IPS-11a (cell line): ENCODE results near the gene MYPN.
"Not testable (repeated sequence)": the region's sequence is repeated elsewhere in the genome, so short reads cannot be mapped to it uniquely, and the experiment has no call there.

Source experiments
- H3K4me3 ChIP-seq: one replicate; pipeline ENCODE4 v1.5.1; 2013; ENCODE audit warnings: low read depth, low read length, control low read depth

MYPN gene

DNA sequence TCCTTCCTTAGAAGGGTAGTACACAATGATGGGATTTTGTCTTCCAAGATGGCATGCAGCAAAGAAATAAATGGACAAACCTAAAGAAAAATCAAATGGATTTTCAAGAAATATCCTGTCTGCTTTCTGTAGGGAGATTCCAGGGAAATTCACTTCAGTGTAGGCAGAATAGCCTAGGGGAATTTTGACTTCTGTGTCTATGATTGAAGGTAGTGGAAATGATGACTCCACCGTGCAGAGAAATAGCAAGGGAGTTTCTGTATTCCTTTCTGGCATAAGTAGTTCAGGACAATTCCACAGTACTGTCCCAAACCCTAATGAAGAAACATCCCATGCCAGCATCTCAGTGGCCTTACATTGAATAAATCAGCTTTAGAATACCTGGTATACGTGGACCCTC, 113.1 kb downstream of the MYPN start:
- H3K4me3 ChIP-seq, result no peak overlapping the region

DNA sequence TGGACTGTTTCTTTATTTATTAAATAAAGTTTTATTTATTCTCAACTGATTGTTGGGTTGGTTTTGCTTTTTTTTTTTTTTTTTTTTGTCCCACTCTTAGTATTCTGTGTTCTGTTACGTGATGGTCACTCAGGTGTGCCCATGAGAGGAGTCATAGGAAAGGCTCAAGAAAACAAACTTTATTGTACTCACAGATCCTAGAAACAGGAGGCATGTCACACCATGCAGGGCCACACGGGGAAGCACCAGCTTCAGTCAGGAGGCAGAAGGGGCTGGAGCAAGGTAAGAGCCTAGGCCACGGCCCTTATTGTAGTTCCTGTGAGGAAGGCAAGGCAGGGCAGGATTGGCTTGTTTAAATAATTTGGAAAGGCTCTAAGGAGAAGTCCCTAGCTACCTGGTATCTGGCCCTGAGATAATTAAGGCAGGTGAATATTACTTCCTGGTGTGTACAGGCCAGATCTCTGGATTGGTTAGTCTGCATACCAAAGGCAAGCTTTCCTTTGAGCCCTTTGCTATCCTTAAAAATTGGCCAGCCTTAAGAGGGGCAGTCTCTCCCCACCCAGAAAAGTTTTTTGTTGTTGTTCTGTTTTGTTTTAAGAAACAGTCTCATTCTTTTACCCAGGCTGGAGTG, 114.4 kb downstream of the MYPN start:
- no peak overlapping the region for H3K4me3 ChIP-seq

DNA sequence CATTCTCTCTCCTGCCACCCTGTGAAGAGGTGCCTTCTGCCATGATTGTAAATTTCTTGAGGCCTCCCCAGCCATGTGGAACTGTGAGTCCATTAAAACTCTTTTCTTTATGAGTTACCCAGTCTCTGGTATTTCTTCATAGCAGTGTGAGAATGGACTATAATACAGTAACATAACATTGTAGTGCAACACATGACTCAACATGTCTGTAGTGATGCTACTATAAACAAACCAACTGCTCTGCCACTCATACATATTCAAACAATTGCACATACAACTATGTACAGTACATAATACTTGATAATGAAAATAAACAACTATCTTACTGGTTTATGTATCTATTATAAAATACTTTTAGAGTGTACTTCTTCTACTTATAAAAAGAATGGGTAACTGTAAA, 115.5 kb downstream of the MYPN start:
- no peak overlapping the region for H3K4me3 ChIP-seq

GRCh38 chr10:68230268-68230667, 121.0 kb downstream of the MYPN start:
- H3K4me3 ChIP-seq, result no peak overlapping the region

- peak overlapping the region; percentile 72 for H3K4me3 ChIP-seq
Observed at GRCh38 chr10:68231106-68231816, 122.0 kb downstream of the MYPN start.

- H3K4me3 ChIP-seq, result peak within 1 kb of the TSS; percentile 72
Observed at GRCh38 chr10:68231817-68232251, 122.5 kb downstream of the MYPN start, which contains the start of gene ATOH7. Gene ATOH7 (minus strand): TSS chr10:68232113. CDS start chr10:68231677, 436 bp downstream.

DNA sequence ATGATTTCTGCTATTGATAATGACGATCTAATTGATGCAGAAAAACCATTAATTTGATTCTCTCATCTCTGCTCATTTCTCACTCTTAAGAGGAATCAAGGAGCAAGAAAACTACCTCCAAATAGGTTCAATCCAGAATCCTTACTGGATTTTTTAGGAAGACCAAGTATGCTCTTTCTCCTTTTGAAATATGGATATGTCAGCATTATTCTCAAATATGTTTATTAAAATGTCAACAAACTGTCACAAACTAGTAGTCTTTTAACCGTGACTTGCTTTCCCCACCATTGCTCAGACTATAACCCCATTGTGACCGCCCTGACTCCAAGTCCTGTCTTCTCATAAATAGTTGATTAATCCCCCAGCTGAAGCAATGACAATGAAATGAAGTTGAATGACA, 123.8 kb downstream of the MYPN start:
- H3K4me3 ChIP-seq, result no peak overlapping the region

DNA sequence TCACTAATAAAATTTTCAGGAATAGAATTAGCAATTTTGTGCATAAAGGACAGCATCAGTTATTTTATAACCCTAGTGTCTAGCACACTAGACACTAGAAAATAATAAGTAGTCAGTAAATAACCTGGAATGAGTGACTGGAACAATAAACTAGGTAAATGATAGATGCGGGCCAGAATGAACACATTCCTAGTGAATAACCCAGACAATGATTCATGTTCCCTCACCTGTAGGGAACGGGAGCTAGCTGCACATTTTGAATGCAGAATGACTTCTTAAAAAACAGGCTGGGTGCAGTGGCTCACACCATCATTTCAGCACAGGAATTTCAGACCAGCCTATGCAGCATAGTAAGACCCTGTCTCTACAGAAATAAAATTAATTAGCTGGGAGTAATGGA, 125.8 kb downstream of the MYPN start:
- no peak overlapping the region for H3K4me3 ChIP-seq

- no peak overlapping the region for H3K4me3 ChIP-seq
Observed at GRCh38 chr10:68235581-68235980, 126.3 kb downstream of the MYPN start.

DNA sequence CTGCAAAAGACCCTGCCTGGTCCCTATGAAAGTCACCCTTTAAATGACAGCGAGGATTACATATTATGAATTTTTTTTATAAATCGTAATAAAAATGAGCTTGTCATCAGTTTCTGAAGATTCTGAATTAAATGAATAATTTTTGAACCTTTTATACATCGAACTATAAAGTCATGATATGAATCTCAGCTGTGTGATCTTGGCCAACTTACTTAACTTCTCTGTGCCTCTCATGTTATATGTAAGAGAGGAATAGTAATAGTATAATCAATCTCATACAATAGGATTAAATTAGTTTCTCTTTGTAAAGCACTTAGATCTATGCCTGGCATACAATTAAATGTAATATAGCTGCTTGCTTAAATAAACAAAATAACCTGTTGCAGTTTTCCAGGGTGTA, 127.9 kb downstream of the MYPN start:
- no peak overlapping the region for H3K4me3 ChIP-seq

GRCh38 chr10:68238371-68238770, 129.1 kb downstream of the MYPN start:
- no peak overlapping the region for H3K4me3 ChIP-seq

- H3K4me3 ChIP-seq, result no peak overlapping the region
Observed at GRCh38 chr10:68239069-68239468, 129.8 kb downstream of the MYPN start.

GRCh38 chr10:68239596-68240150, 130.4 kb downstream of the MYPN start:
- H3K4me3 ChIP-seq, result no peak overlapping the region

GRCh38 chr10:68242051-68242450, 132.8 kb downstream of the MYPN start:
- no peak overlapping the region for H3K4me3 ChIP-seq

DNA sequence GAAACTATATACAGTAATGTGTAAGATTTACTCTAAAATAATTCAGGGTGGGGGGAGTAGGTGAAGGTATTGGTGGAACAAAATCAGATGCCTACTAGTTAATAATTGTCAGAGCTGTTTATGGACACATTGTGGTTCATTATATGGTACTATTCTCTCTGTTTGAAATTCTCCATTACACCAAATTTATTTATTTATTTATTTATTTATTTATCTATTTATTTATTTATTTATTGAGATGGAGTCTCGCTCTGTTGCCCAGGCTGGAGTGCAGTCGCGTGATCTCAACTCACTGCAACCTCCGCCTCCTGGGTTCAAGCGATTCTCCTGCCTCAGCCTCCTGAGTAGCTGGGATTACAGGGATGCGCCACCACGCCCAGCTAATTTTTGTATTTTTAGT, 137.1 kb downstream of the MYPN start:
- not testable (repeated sequence) for H3K4me3 ChIP-seq

DNA sequence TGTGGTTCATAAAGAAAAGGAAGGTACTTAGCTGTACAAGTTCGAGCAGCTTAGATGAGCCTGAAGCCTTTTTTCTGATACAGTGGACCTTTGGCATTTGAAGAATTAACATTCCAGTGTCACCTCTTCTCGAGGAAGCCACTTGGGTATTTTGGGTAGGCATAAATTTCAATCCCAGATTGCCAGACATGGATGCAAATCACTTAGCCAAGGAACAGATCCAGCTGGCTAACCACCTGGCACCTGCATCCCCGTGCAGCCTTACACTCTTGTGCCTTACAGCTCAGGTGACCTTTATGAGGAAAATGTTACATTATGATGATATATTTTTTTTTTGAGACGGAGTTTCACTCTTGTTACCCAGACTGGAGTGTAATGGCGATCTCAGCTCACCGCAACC, 138.6 kb downstream of the MYPN start:
- H3K4me3 ChIP-seq, result no peak overlapping the region

GRCh38 chr10:68249297-68249696, 140.0 kb downstream of the MYPN start:
- H3K4me3 ChIP-seq, result no peak overlapping the region

- H3K4me3 ChIP-seq, result no peak overlapping the region
Observed at GRCh38 chr10:68251151-68251550, 141.9 kb downstream of the MYPN start.

- no peak overlapping the region for H3K4me3 ChIP-seq
Observed at GRCh38 chr10:68251625-68252495, 142.6 kb downstream of the MYPN start.

GRCh38 chr10:68253346-68253745, 144.1 kb downstream of the MYPN start:
- no peak overlapping the region for H3K4me3 ChIP-seq

- H3K4me3 ChIP-seq, result no peak overlapping the region
Observed at GRCh38 chr10:68261132-68261856, 152.0 kb downstream of the MYPN start.
